IMR-90 (cell line): ENCODE results near the gene TBX15. TPM values are rescaled to one million over a fixed set of nuclear protein-coding genes. Genes with fewer than 3 reads are reported as not detected.

Experiments used
- ATAC-seq: fragments of 200-7000 bp; cut with Tn5 transposase; 2 replicates; pipeline ENCODE4 v1.9.1; 2020; ENCODE audit warnings: low read depth, mild to moderate bottlenecking, moderate library complexity
- BruUV-seq: library from RNA; stranded (reverse); fragments of 400-500 nt; replicated peaks from 2 replicates; lab custom pipeline; 2021; lab: Mats Ljungman, UMichigan
- CTCF ChIA-PET: fragments of 300-600 bp; formaldehyde crosslinking; extraction: SDS; loops from one replicate; lab custom pipeline; 2021; ENCODE audit warnings: antibody characterized with exemption; lab: Yijun Ruan, JAX
- POLR2A ChIA-PET: fragments of 300-600 bp; sonication (Branson Sonifier 250); formaldehyde crosslinking; loops from one replicate; lab custom pipeline; 2022; ENCODE audit warnings: antibody characterized with exemption; ENCODE audit not compliant: unreplicated experiment; lab: Charles Lee
- DNase-seq: peaks from one replicate; pipeline ENCODE4 v3.0.0; 2013
- H2AFZ ChIP-seq: replicated peaks from 2 replicates; pipeline ENCODE3; 2013; ENCODE audit warnings: low read length, mild to moderate bottlenecking; ENCODE audit not compliant: poor library complexity
- H2AK5ac ChIP-seq: 2 replicates; pipeline ENCODE4 v1.6.1; 2013; ENCODE audit warnings: low read depth, low read length, inconsistent platforms
- H2AK9ac ChIP-seq: replicated peaks from 2 replicates; pipeline ENCODE3; 2013; ENCODE audit warnings: mild to moderate bottlenecking, low read depth, low read length, moderate library complexity; ENCODE audit not compliant: poor library complexity
- H2BK120ac ChIP-seq: 2 replicates; pipeline ENCODE4 v1.6.1; 2013; ENCODE audit warnings: low read depth, low read length, inconsistent platforms
- H2BK15ac ChIP-seq: 3 replicates; pipeline ENCODE4 v1.6.1; 2013; ENCODE audit warnings: low read depth, low read length, inconsistent platforms
- H2BK20ac ChIP-seq: 2 replicates; pipeline ENCODE4 v1.6.1; 2013; ENCODE audit warnings: low read depth, mild to moderate bottlenecking, inconsistent platforms, low read length, moderate library complexity
- H2BK5ac ChIP-seq: 2 replicates; pipeline ENCODE4 v1.6.1; 2013; ENCODE audit warnings: mild to moderate bottlenecking, low read depth, low read length, inconsistent platforms; ENCODE audit not compliant: poor library complexity, severe bottlenecking
- H3K14ac ChIP-seq: replicated peaks from 2 replicates; pipeline ENCODE4 v1.6.1; 2013; ENCODE audit warnings: low read depth, low read length, inconsistent platforms
- H3K18ac ChIP-seq: 2 replicates; pipeline ENCODE4 v1.6.1; 2013; ENCODE audit warnings: low read depth, low read length, control low read depth
- H3K23ac ChIP-seq: 2 replicates; pipeline ENCODE4 v1.6.1; 2013; ENCODE audit warnings: low read depth, low read length, inconsistent platforms
- H3K27ac ChIP-seq: 2 replicates; pipeline ENCODE4 v1.5.1; 2013; ENCODE audit warnings: mild to moderate bottlenecking, control low read depth, low read length; ENCODE audit not compliant: insufficient read depth
- H3K27me3 ChIP-seq: 2 replicates; pipeline ENCODE4 v1.6.1; 2013; ENCODE audit warnings: low read length; ENCODE audit not compliant: control insufficient read depth, insufficient read depth
- H3K36me3 ChIP-seq: 2 replicates; pipeline ENCODE4 v1.6.1; 2013; ENCODE audit warnings: low read length, mixed read lengths; ENCODE audit not compliant: control insufficient read depth, insufficient read depth
- H3K4ac ChIP-seq: 2 replicates; pipeline ENCODE4 v1.6.1; 2013; ENCODE audit warnings: low read depth, low read length, inconsistent platforms
- H3K4me1 ChIP-seq: 2 replicates; pipeline ENCODE4 v1.6.1; 2013; ENCODE audit warnings: low read length, mixed read lengths; ENCODE audit not compliant: control insufficient read depth, insufficient read depth
- H3K4me2 ChIP-seq: 2 replicates; pipeline ENCODE4 v1.6.1; 2013; ENCODE audit warnings: low read depth, mild to moderate bottlenecking, control low read depth, low read length, moderate library complexity
- H3K4me3 ChIP-seq: 2 replicates; pipeline ENCODE4 v1.5.1; 2013; ENCODE audit warnings: low read depth, mild to moderate bottlenecking, control low read depth, low read length, moderate library complexity; ENCODE audit not compliant: insufficient read depth
- H3K56ac ChIP-seq: 2 replicates; pipeline ENCODE4 v1.6.1; 2013; ENCODE audit warnings: low read length, inconsistent platforms; ENCODE audit not compliant: insufficient read depth; ENCODE audit errors: extremely low read depth
- H3K79me1 ChIP-seq, 2 experiments: 2 replicates each; pipeline ENCODE4 v1.6.1; 2013; ENCODE audit warnings: low read length in 2 of 2, inconsistent platforms in 1 of 2, low read depth in 1 of 2
- H3K9ac ChIP-seq: 2 replicates; pipeline ENCODE4 v1.6.1; 2013; ENCODE audit warnings: low read depth, low read length, control low read depth
- H3K9me1 ChIP-seq: 2 replicates; pipeline ENCODE4 v1.6.1; 2013; ENCODE audit warnings: low read length, inconsistent platforms; ENCODE audit not compliant: insufficient read depth
- H3K9me3 ChIP-seq: 2 replicates; pipeline ENCODE4 v1.6.1; 2013; ENCODE audit warnings: low read length; ENCODE audit not compliant: control insufficient read depth, insufficient read depth
- H4K20me1 ChIP-seq: 2 replicates; pipeline ENCODE4 v1.6.1; 2013; ENCODE audit warnings: low read length, inconsistent platforms; ENCODE audit not compliant: insufficient read depth
- H4K5ac ChIP-seq: 2 replicates; pipeline ENCODE4 v1.6.1; 2013; ENCODE audit warnings: mild to moderate bottlenecking, low read depth, low read length, control low read depth
- H4K8ac ChIP-seq, 2 experiments: 2 replicates each; pipeline ENCODE4 v1.6.1; 2013; ENCODE audit warnings: low read depth in 2 of 2, low read length in 2 of 2, control low read depth in 1 of 2, inconsistent platforms in 1 of 2
- H4K91ac ChIP-seq: 2 replicates; pipeline ENCODE4 v1.6.1; 2013; ENCODE audit warnings: low read depth, low read length, inconsistent platforms; ENCODE audit not compliant: insufficient read depth
- BHLHE40 ChIP-seq: fragments of 150-350 bp; IDR thresholded peaks from 2 replicates; pipeline ENCODE4 v1.6.1; 2016; ENCODE audit warnings: mild to moderate bottlenecking, low read depth, low read length
- CEBPB ChIP-seq: IDR thresholded peaks from 2 replicates; pipeline ENCODE4 v1.6.1; 2012; ENCODE audit warnings: low read depth, low read length, improper control_type of control experiment
- CHD1 ChIP-seq: IDR thresholded peaks from 2 replicates; pipeline ENCODE4 v1.6.1; 2012; ENCODE audit warnings: low read depth, low read length, improper control_type of control experiment
- FOS ChIP-seq: fragments of 150-350 bp; IDR thresholded peaks from 2 replicates; pipeline ENCODE4 v1.6.1; 2016; ENCODE audit warnings: low read depth, low read length
- MAFK ChIP-seq: IDR thresholded peaks from 2 replicates; pipeline ENCODE4 v1.6.1; 2012; ENCODE audit warnings: low read depth, low read length, improper control_type of control experiment
- MAZ ChIP-seq: IDR thresholded peaks from 2 replicates; pipeline ENCODE4 v1.6.1; 2012; ENCODE audit warnings: low read depth, mild to moderate bottlenecking, low read length, improper control_type of control experiment, moderate library complexity, borderline replicate concordance
- MXI1 ChIP-seq: IDR thresholded peaks from 2 replicates; pipeline ENCODE4 v1.6.1; 2012; ENCODE audit warnings: low read depth, mild to moderate bottlenecking, low read length, moderate library complexity, borderline replicate concordance
- POLR2A ChIP-seq: IDR thresholded peaks from 2 replicates; pipeline ENCODE4 v1.6.1; 2012; ENCODE audit warnings: mild to moderate bottlenecking, low read depth, low read length
- RAD21 ChIP-seq: IDR thresholded peaks from 2 replicates; pipeline ENCODE4 v1.6.1; 2012; ENCODE audit warnings: low read length, improper control_type of control experiment
- RCOR1 ChIP-seq: IDR thresholded peaks from 2 replicates; pipeline ENCODE4 v1.6.1; 2012; ENCODE audit warnings: mild to moderate bottlenecking, low read length, improper control_type of control experiment; ENCODE audit not compliant: insufficient replicate concordance
- RFX5 ChIP-seq: IDR thresholded peaks from 2 replicates; pipeline ENCODE4 v1.8.0; 2012; ENCODE audit warnings: low read depth, mild to moderate bottlenecking, low read length, moderate library complexity
- SMC3 ChIP-seq: fragments of 150-350 bp; IDR thresholded peaks from 2 replicates; pipeline ENCODE4 v1.6.1; 2016; ENCODE audit warnings: low read depth, mild to moderate bottlenecking, antibody characterized with exemption, low read length, moderate library complexity
- WGBS, 2 experiments: methylation state at CpG; one replicate each; pipeline versions ENCODE4 v1.1.5 to v1.1.7; 2013; ENCODE audit warnings: missing lambda C conversion rate in 2 of 2; ENCODE audit not compliant: insufficient read length in 1 of 2; ENCODE audit errors: extremely low coverage in 2 of 2; 5-methylcytosine and 5-hydroxymethylcytosine counted together
- dilution Hi-C: fragments of 300-500 bp; cut with HindIII; formaldehyde crosslinking; loops from one replicate; pipeline ENCODE4 v1.14.3; 2018; ENCODE audit warnings: low sequenced_read_pairs; ENCODE audit not compliant: unreplicated experiment
- in situ Hi-C: fragments of 300-500 bp; cut with MboI; formaldehyde crosslinking; loops from 3 replicates; pipeline ENCODE4 v1.14.3; 2019; ENCODE audit warnings: low sequenced_read_pairs, inconsistent platforms, mixed read lengths
- intact Hi-C: fragments of 100-400 bp; cut with micrococcal nuclease; formaldehyde crosslinking; loops from 2 replicates; pipeline ENCODE4 v1.10.0; 2022
- polyA plus RNA-seq, 3 experiments: library from polyadenylated mRNA; depleted of rRNA; stranded (reverse); fragments of >200 nt; gene quantifications; 2 replicates each; pipeline ENCODE4 v1.2.3, GENCODE V29; 2012; ENCODE audit warnings: low replicate concordance in 1 of 3
- total RNA-seq: library from RNA; depleted of rRNA; stranded (reverse); fragments of >200 nt; gene quantifications from 2 replicates; pipeline ENCODE4 v1.2.3, GENCODE V29; 2012
- TF ChIP-seq, protein P1 (sequence below): fragments of 150-350 bp; IDR thresholded peaks from 2 replicates; pipeline ENCODE4 v1.6.1; 2016; ENCODE audit warnings: low read depth, mild to moderate bottlenecking, low read length, moderate library complexity, borderline replicate concordance
- TF ChIP-seq, protein P2 (sequence below): fragments of 150-350 bp; IDR thresholded peaks from 2 replicates; pipeline ENCODE4 v1.6.1; 2017; ENCODE audit warnings: mild to moderate bottlenecking, antibody characterized with exemption, low read length, low read depth

Gene TBX15
- total and polyA plus RNA-seq, 2 of the 4 experiments (the other 2 are of a cell fraction): not detected

DNA sequence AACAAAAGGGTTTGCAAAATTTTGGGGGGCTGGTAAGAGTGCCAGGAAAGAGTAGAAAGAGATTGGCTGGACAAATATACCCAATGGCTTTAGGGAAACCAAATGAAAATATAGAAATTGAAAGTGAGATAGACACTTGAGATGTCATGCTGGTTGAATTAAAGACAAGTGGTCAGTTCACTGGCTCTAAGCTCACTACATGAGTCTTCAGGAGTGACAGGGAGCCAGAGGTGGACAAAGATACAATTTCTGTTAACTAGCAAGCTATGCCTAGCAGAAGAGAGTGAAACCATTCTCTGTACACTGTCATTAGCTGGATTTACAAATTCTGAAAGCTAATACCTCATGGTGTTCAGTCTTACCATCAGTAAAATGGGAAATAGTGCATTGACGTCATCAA lies 82.5 kb downstream of the TBX15 start:
- CTCF ChIA-PET: no interaction called here
- no peaks in the 10 kb centered on the region for H3K9me3 ChIP-seq
- H3K9ac ChIP-seq: no peak overlapping the region
- no peaks in the 10 kb centered on the region for H3K9me1 ChIP-seq
- BruUV-seq: no TSS peak
- H3K4ac ChIP-seq: no peak overlapping the region
- no CpG with 5 or more reads among the region's 1 CpG for WGBS, 2 experiments
- no peak overlapping the region for H2BK15ac ChIP-seq
- H2AK5ac ChIP-seq: no peak overlapping the region
- no peak for DNase-seq
- in situ Hi-C loops: no loop called here
- no peak overlapping the region for H2AK9ac ChIP-seq
- POLR2A ChIA-PET: interaction anchor here (0.5 kb wide), 1 partner anchor 9 kb away, joined by 3 read pairs; no protein-coding TSS in a partner anchor
- no peaks in the 10 kb centered on the region for H3K27me3 ChIP-seq
- no peak overlapping the region for H2BK20ac ChIP-seq
- no peak overlapping the region for H3K27ac ChIP-seq
- H4K8ac ChIP-seq: no peak overlapping the region
- no peak overlapping the region for H4K91ac ChIP-seq
- H2BK120ac ChIP-seq: no peak overlapping the region
- no peaks in the 10 kb centered on the region for H3K4me1 ChIP-seq
- no peak overlapping the region for H2BK5ac ChIP-seq
- H4K5ac ChIP-seq: no peak overlapping the region
- no peak overlapping the region for H3K56ac ChIP-seq
- no peaks in the 10 kb centered on the region for H4K20me1 ChIP-seq
- dilution Hi-C loops: no loop called here
- ATAC-seq: no peak
- intact Hi-C loops: no loop called here
- H3K18ac ChIP-seq: no peak overlapping the region
- no peak overlapping the region for H3K14ac ChIP-seq
- H3K23ac ChIP-seq: no peak overlapping the region
- no peak overlapping the region for H2AFZ ChIP-seq
- H3K79me1 ChIP-seq: no peaks in the 10 kb centered on the region
- no peak overlapping the region for H3K4me3 ChIP-seq
- no peak for TF ChIP-seq RFX5
- no peak for TF ChIP-seq RAD21
- no peak for TF ChIP-seq CHD1
- TF ChIP-seq CEBPB: no peak
- TF ChIP-seq, protein P1, sequence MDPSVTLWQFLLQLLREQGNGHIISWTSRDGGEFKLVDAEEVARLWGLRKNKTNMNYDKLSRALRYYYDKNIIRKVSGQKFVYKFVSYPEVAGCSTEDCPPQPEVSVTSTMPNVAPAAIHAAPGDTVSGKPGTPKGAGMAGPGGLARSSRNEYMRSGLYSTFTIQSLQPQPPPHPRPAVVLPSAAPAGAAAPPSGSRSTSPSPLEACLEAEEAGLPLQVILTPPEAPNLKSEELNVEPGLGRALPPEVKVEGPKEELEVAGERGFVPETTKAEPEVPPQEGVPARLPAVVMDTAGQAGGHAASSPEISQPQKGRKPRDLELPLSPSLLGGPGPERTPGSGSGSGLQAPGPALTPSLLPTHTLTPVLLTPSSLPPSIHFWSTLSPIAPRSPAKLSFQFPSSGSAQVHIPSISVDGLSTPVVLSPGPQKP: no peak
- TF ChIP-seq MAFK: no peak
- TF ChIP-seq SMC3: no peak
- TF ChIP-seq POLR2A: no peak
- no peak for TF ChIP-seq FOS
- TF ChIP-seq RCOR1: no peak
- TF ChIP-seq, protein P2, sequence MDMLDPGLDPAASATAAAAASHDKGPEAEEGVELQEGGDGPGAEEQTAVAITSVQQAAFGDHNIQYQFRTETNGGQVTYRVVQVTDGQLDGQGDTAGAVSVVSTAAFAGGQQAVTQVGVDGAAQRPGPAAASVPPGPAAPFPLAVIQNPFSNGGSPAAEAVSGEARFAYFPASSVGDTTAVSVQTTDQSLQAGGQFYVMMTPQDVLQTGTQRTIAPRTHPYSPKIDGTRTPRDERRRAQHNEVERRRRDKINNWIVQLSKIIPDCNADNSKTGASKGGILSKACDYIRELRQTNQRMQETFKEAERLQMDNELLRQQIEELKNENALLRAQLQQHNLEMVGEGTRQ: no peak
- TF ChIP-seq BHLHE40: no peak
- TF ChIP-seq MXI1: no peak
- no peak for TF ChIP-seq MAZ
- H3K36me3 ChIP-seq: no peaks in the 10 kb centered on the region
- H3K4me2 ChIP-seq: no peak overlapping the region
